ENCODE results near the gene PRELID3B. TPM values are rescaled to one million over a fixed set of nuclear protein-coding genes. Genes with fewer than 3 reads are reported as not detected.

PRELID3B gene
- total RNA-seq, 1 donor from 2014 or later, result 47.2 TPM

GRCh38 chr20:59010321-59010994 lies 32.1 kb downstream of the PRELID3B start:
- no peaks in the 10 kb centered on the region for H3K27me3 ChIP-seq
- H3K4me1 ChIP-seq, result peaks cover 28% of the 10 kb centered on the region
- no peaks in the 10 kb centered on the region for H3K36me3 ChIP-seq
- TF ChIP-seq CTCF (IDR thresholded peaks at IDR 0.05), result no peak
- DNase-seq (no peak), ATAC-seq (peak; percentile 37)
- intact Hi-C loops (cut with DNase I), result no loop called here
- H3K4me3 ChIP-seq, result no peak overlapping the region
- no peaks in the 10 kb centered on the region for H3K9me3 ChIP-seq
- peak overlapping the region; percentile 53 for H3K27ac ChIP-seq

GRCh38 chr20:59008715-59009336 lies 33.8 kb downstream of the PRELID3B start:
- no peaks in the 10 kb centered on the region for H3K27me3 ChIP-seq
- no peaks in the 10 kb centered on the region for H3K36me3 ChIP-seq
- peaks cover 40% of the 10 kb centered on the region for H3K4me1 ChIP-seq
- ATAC-seq (no peak), DNase-seq (no peak)
- H3K27ac ChIP-seq, result peak overlapping the region; percentile 83
- TF ChIP-seq CTCF (IDR thresholded peaks at IDR 0.05), result no peak
- intact Hi-C loops (cut with DNase I), result no loop called here
- H3K4me3 ChIP-seq, result no peak overlapping the region
- H3K9me3 ChIP-seq, result no peaks in the 10 kb centered on the region

- no peak for TF ChIP-seq CTCF (IDR thresholded peaks at IDR 0.05)
- Histone ChIP-seq H3K27me3 (no peaks in the 10 kb centered on the region), H3K9me3 (no peaks in the 10 kb centered on the region), H3K4me1 (peaks cover 40% of the 10 kb centered on the region), H3K27ac (peak overlapping the region; percentile 83), H3K4me3 (peak overlapping the region; percentile 70), H3K36me3 (no peaks in the 10 kb centered on the region)
- peak; percentile 83 for DNase-seq
- ATAC-seq, result peak; percentile 8
- intact Hi-C loops (cut with DNase I), result no loop called here
Measured at GRCh38 chr20:59007665-59008511, 34.7 kb downstream of the PRELID3B start.

DNA sequence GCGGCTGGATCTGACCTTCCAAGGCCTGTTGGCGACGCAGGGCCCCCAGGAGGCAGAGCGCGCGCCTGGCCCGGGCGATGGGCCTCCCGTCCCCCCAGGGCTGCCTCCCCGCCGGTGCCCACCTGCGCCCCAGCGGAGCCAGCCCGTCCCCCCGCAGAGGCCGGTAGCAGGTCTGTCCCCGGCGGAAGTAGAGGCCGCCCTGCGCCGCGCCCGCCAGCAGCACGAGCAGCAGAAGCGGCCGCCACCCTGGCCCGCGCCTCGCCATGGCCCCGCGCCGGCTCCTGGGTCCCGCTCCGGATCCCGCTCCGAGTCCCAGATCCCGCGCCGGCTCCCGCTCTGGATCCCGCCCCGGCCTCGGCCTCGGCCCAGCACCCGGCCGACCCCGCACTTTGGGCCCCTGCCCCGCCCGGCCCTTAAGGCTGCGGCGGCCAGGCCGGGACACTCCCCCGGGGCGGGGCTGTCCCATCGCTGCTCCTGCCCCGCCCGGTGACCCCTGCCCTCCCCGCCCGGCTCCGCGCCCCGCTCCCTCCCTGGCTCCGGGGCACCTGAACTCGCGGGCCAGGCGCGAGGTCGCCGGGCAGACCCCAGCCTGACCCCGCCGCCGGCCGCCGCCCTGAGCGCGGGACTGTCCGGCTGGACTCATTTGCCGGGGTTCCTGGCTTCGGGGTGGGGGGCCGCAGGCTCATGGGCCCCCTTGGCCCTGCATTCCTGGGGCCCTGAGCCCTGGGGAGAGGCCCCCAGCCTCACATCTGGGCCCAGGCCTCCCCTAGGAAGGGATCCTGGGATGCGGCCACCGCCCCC lies 35.5 kb downstream of the PRELID3B start, which contains the start of gene CTSZ:
CTSZ (minus strand) TSS at position 391 of the 801 bp plus-strand sequence; CDS start at position 265, 126 bp downstream.
- ATAC-seq (peak; percentile 84), DNase-seq (peak; percentile 91)
- peaks cover 40% of the 10 kb centered on the region for H3K4me1 ChIP-seq
- intact Hi-C loops (cut with DNase I), result no loop called here
- no peaks in the 10 kb centered on the region for H3K27me3 ChIP-seq
- peak within 1 kb of the TSS; percentile 83 for H3K27ac ChIP-seq
- no peak for TF ChIP-seq CTCF (IDR thresholded peaks at IDR 0.05)
- peaks cover 4% of the 10 kb centered on the region for H3K36me3 ChIP-seq
- H3K9me3 ChIP-seq, result no peaks in the 10 kb centered on the region
- H3K4me3 ChIP-seq, result peak within 1 kb of the TSS; percentile 70
